K562 (cell line): ENCODE data around the gene SHISA4. TPM values are rescaled to one million over a fixed set of nuclear protein-coding genes. Genes with fewer than 3 reads are reported as not detected.
A peak's percentile ranks its signal among the peaks of the same experiment; 100 is the strongest.

Experiments
- GABPA ChIP-seq: fragments of 200-800 bp; sonication (Bioruptor generic); conservative IDR thresholded peaks from 2 replicates; pipeline ENCODE4 v1.6.1; 2016; ENCODE audit warnings: low read depth, missing genetic modification characterization, missing compliant biosample characterization
- HMGN3 ChIP-seq: IDR thresholded peaks from 2 replicates; pipeline ENCODE4 v1.6.1; 2011; ENCODE audit warnings: borderline replicate concordance, low read depth, mild to moderate bottlenecking, mixed read lengths, low read length; ENCODE audit not compliant: insufficient read length; ENCODE audit errors: extremely low read depth
- NBN ChIP-seq: fragments of 450-650 bp; IDR thresholded peaks from 2 replicates; pipeline ENCODE4 v1.6.1; 2016; ENCODE audit warnings: low read depth, mild to moderate bottlenecking
- NFRKB ChIP-seq: fragments of 450-650 bp; IDR thresholded peaks from 2 replicates; pipeline ENCODE4 v1.6.1; 2016; ENCODE audit warnings: low read depth
- NR0B1 ChIP-seq: fragments of 450-650 bp; IDR thresholded peaks from one replicate; pipeline ENCODE4 v1.6.1; 2018; ENCODE audit warnings: mild to moderate bottlenecking, moderate library complexity; ENCODE audit not compliant: partially characterized antibody
- PHF20 ChIP-seq: fragments of 450-650 bp; IDR thresholded peaks from 2 replicates; pipeline ENCODE4 v1.6.1; 2018; ENCODE audit not compliant: partially characterized antibody
- RFX5 ChIP-seq: IDR thresholded peaks from 2 replicates; pipeline ENCODE4 v1.6.1; 2011; ENCODE audit warnings: low read depth, mild to moderate bottlenecking, improper control_type of control experiment, low read length
- SAFB2 ChIP-seq: fragments of 200-400 bp; formaldehyde crosslinking; IDR thresholded peaks from 2 replicates; pipeline ENCODE4 v1.6.1; 2018; ENCODE audit warnings: borderline replicate concordance, low read length, low read depth, moderate library complexity; ENCODE audit not compliant: severe bottlenecking
- SIX5 ChIP-seq, 2 experiments: IDR thresholded peaks; 2 replicates each; pipeline ENCODE4 v1.6.1; 2011; ENCODE audit warnings: low read length in 2 of 2, borderline replicate concordance in 1 of 2, low read depth in 1 of 2, mild to moderate bottlenecking in 1 of 2, moderate library complexity in 1 of 2; ENCODE audit not compliant: insufficient read depth in 1 of 2
- ZFP36 ChIP-seq: fragments of 150-350 bp; IDR thresholded peaks from 2 replicates; pipeline ENCODE4 v1.6.1; 2018; ENCODE audit warnings: low read length, low read depth; ENCODE audit not compliant: partially characterized antibody
- ZFP91 ChIP-seq: sonication (generic); formaldehyde crosslinking; IDR thresholded peaks from 2 replicates; pipeline ENCODE4 v1.8.0; 2022; ENCODE audit warnings: mild to moderate bottlenecking, missing genetic modification reagents
- ZNF217 ChIP-seq: sonication (generic); formaldehyde crosslinking; IDR thresholded peaks from 2 replicates; pipeline ENCODE4 v1.8.0; 2022; ENCODE audit warnings: mild to moderate bottlenecking, missing genetic modification reagents
- ZNF696 ChIP-seq: fragments of 250-450 bp; sonication (Bioruptor Pico); conservative IDR thresholded peaks from 2 replicates; pipeline ENCODE4 v1.4.0; 2020; ENCODE audit warnings: mild to moderate bottlenecking, moderate library complexity
- ZNF699 ChIP-seq: fragments of 250-450 bp; sonication (Bioruptor Pico); IDR thresholded peaks from 2 replicates; pipeline ENCODE4 v1.8.0; 2021; ENCODE audit warnings: mild to moderate bottlenecking, moderate library complexity; ENCODE audit not compliant: insufficient replicate concordance
- ZSCAN29 ChIP-seq: fragments of 450-650 bp; IDR thresholded peaks from 2 replicates; pipeline ENCODE4 v1.6.1; 2017
- polyA plus RNA-seq, 8 experiments: library from polyadenylated mRNA; depleted of rRNA in 4 of 8; stranded (reverse) in 5 of 8; unstranded in 3 of 8; fragments of >200 nt; fragmentation: Nextera tagmentation in 2 of 8; fragmentation: Illumina TruSeq in 1 of 8; extraction: Ambion mirVana in 2 of 8; extraction: Trizol in 1 of 8; gene quantifications; 2 replicates each; pipeline versions ENCODE4 v1.2.1 to v1.2.3, GENCODE V29; 2011 to 2014; ENCODE audit warnings: inconsistent platforms in 1 of 8, missing spikeins in 1 of 8
- total RNA-seq, 7 experiments: library from RNA; depleted of rRNA in 6 of 7; stranded (reverse); fragments of >200 nt in 6 of 7; fragmentation: Illumina TruSeq in 2 of 7; extraction: Trizol in 2 of 7; gene quantifications; 2 replicates each; pipeline versions ENCODE4 v1.2.1 to v1.2.3, GENCODE V29; 2011 to 2021; ENCODE audit warnings: low replicate concordance in 1 of 7
- TF ChIP-seq, protein P1 (sequence below): fragments of 450-650 bp; IDR thresholded peaks from 2 replicates; pipeline ENCODE4 v1.6.1; 2017; ENCODE audit warnings: antibody characterized with exemption, mild to moderate bottlenecking
- TF ChIP-seq, protein P2 (sequence below): fragments of 450-650 bp; conservative IDR thresholded peaks from 2 replicates; pipeline ENCODE4 v1.6.1; 2016; ENCODE audit warnings: missing genetic modification characterization, low read depth, mild to moderate bottlenecking, control low read depth, missing compliant biosample characterization

The SHISA4 gene
- total and polyA plus RNA-seq, 9 of the 15 experiments (the other 6 are each of a cell fraction or from before 2014, with no cell fraction given): 0.15 to 0.95 (median 0.68) TPM; not detected in 2

DNA sequence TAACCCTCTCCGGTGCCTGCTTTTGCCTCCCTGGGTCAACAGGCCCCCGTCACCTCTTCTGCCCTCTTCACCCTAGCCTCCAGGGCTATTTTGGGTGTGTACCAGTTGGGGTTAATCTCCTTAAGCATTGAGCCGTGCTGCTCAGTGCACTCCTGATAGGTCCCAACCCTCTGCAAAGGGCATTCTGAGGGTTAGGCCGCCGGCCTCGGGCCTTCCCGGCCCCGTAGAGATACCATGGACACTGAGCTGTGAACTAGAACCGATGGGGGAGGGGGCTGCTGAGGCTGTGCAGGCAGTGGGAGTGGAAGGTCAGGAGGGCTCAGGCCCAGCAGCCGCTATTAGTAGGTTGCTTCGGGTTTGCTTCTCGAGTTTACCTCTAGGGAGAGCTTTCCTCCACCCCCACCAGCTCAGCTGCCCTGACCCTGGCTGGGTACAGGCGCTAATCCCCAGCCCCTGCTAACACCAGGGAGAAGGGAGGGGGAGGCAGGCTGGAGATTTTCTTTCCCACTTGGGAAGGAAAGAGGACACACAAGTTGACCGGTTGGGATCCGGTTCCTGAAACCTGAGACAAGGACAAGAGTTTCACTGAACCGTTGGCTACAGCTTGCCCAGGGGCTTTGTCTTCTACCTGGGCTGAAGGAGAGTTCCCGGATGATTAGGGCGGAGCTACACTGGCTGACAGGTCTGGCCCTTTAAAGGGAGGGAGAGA, 52.9 kb downstream of the SHISA4 start (continued):
- TF ChIP-seq ZNF217 (no peak), ZNF699 (CRISPR knock-in tag) (no peak), ZNF696 (CRISPR knock-in tag) (no peak), HMGN3 (no peak), NBN (peak; percentile 63), ZSCAN29 (peak; percentile 55; the same call in 1 of the 2 replicates), SIX5 (IDR thresholded peaks at IDR 0.05; ENCODE audit: borderline replicate concordance in 1 of 2, insufficient read depth in 1 of 2, low read depth in 1 of 2, low read length in 2 of 2) (no peak), ZFP91 (CRISPR knock-in tag) (peak; percentile 80; the same call in 1 of the 2 replicates), NFRKB (peak; percentile 85), ZFP36 (no peak), RFX5 (no peak), GABPA (tag) (no peak), SAFB2 (no peak), NR0B1 (no peak), PHF20 (peak; percentile 73)
- TF ChIP-seq, protein P1, sequence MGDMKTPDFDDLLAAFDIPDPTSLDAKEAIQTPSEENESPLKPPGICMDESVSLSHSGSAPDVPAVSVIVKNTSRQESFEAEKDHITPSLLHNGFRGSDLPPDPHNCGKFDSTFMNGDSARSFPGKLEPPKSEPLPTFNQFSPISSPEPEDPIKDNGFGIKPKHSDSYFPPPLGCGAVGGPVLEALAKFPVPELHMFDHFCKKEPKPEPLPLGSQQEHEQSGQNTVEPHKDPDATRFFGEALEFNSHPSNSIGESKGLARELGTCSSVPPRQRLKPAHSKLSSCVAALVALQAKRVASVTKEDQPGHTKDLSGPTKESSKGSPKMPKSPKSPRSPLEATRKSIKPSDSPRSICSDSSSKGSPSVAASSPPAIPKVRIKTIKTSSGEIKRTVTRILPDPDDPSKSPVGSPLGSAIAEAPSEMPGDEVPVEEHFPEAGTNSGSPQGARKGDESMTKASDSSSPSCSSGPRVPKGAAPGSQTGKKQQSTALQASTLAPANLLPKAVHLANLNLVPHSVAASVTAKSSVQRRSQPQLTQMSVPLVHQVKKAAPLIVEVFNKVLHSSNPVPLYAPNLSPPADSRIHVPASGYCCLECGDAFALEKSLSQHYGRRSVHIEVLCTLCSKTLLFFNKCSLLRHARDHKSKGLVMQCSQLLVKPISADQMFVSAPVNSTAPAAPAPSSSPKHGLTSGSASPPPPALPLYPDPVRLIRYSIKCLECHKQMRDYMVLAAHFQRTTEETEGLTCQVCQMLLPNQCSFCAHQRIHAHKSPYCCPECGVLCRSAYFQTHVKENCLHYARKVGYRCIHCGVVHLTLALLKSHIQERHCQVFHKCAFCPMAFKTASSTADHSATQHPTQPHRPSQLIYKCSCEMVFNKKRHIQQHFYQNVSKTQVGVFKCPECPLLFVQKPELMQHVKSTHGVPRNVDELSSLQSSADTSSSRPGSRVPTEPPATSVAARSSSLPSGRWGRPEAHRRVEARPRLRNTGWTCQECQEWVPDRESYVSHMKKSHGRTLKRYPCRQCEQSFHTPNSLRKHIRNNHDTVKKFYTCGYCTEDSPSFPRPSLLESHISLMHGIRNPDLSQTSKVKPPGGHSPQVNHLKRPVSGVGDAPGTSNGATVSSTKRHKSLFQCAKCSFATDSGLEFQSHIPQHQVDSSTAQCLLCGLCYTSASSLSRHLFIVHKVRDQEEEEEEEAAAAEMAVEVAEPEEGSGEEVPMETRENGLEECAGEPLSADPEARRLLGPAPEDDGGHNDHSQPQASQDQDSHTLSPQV: peak; percentile 94
- TF ChIP-seq, protein P2, sequence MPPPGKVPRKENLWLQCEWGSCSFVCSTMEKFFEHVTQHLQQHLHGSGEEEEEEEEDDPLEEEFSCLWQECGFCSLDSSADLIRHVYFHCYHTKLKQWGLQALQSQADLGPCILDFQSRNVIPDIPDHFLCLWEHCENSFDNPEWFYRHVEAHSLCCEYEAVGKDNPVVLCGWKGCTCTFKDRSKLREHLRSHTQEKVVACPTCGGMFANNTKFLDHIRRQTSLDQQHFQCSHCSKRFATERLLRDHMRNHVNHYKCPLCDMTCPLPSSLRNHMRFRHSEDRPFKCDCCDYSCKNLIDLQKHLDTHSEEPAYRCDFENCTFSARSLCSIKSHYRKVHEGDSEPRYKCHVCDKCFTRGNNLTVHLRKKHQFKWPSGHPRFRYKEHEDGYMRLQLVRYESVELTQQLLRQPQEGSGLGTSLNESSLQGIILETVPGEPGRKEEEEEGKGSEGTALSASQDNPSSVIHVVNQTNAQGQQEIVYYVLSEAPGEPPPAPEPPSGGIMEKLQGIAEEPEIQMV: no peak
